ENCODE measurements around the gene FGD3. TPM values are rescaled to one million over a fixed set of nuclear protein-coding genes. Genes with fewer than 3 reads are reported as not detected.

Gene FGD3
- total RNA-seq, 2 experiments from 2014 or later: 72.1 to 91.2 TPM

GRCh38 chr9:92962846-92963245 is 15.5 kb downstream of the FGD3 start:
- DNase-seq (peak; percentile 37), ATAC-seq (no peak)
- Mint-ChIP-seq H3K36me3 (peaks cover 43% of the 10 kb centered on the region), H3K27ac (peak overlapping the region; percentile 100), H3K27me3 (no peaks in the 10 kb centered on the region), H3K4me3 (peak overlapping the region; percentile 8), H3K9me3 (ENCODE audit: low read depth) (peaks cover 7% of the 10 kb centered on the region), H3K4me1 (peaks cover 61% of the 10 kb centered on the region)
- CTCF ChIA-PET: interaction anchor here (0.8 to 3.5 kb wide), 4 partner anchors 9 to 101 kb away, joined by 3 to 27 read pairs (median 6); partner anchors contain the start of gene FGD3

GRCh38 chr9:92963831-92964606 is 16.7 kb downstream of the FGD3 start:
- Mint-ChIP-seq H3K27me3 (no peaks in the 10 kb centered on the region), H3K4me1 (peaks cover 68% of the 10 kb centered on the region), H3K4me3 (peak overlapping the region; percentile 83), H3K36me3 (peaks cover 46% of the 10 kb centered on the region), H3K27ac (peak overlapping the region; percentile 100), H3K9me3 (ENCODE audit: low read depth) (peaks cover 7% of the 10 kb centered on the region)
- DNase-seq (peak; percentile 92), ATAC-seq (peak; percentile 68)
- CTCF ChIA-PET: interaction anchor here (1.0 to 3.5 kb wide), 6 partner anchors 10 to 135 kb away, joined by 3 to 27 read pairs (median 5); no protein-coding TSS in a partner anchor

GRCh38 chr9:92964607-92965060 is 17.3 kb downstream of the FGD3 start:
- ATAC-seq: peak; percentile 27
- Mint-ChIP-seq H3K9me3 (ENCODE audit: low read depth) (peaks cover 7% of the 10 kb centered on the region), H3K27ac (peak overlapping the region; percentile 100), H3K27me3 (no peaks in the 10 kb centered on the region), H3K36me3 (peaks cover 46% of the 10 kb centered on the region), H3K4me1 (peaks cover 73% of the 10 kb centered on the region), H3K4me3 (peak overlapping the region; percentile 83)
- CTCF ChIA-PET: interaction anchor here (1.0 to 3.5 kb wide), 6 partner anchors 11 to 134 kb away, joined by 3 to 27 read pairs (median 4); no protein-coding TSS in a partner anchor
- DNase-seq: no peak

GRCh38 chr9:92965061-92965758 is 17.9 kb downstream of the FGD3 start:
- CTCF ChIA-PET: interaction anchor here (1.0 to 3.5 kb wide), 6 partner anchors 11 to 38 kb away, joined by 3 to 27 read pairs (median 3); no protein-coding TSS in a partner anchor
- Mint-ChIP-seq H3K4me1 (peaks cover 74% of the 10 kb centered on the region), H3K9me3 (ENCODE audit: low read depth) (peaks cover 4% of the 10 kb centered on the region), H3K36me3 (peaks cover 45% of the 10 kb centered on the region), H3K4me3 (peak overlapping the region; percentile 83), H3K27ac (peak overlapping the region; percentile 100), H3K27me3 (no peaks in the 10 kb centered on the region)
- ATAC-seq (peak; percentile 9), DNase-seq (peak; percentile 79)

DNA sequence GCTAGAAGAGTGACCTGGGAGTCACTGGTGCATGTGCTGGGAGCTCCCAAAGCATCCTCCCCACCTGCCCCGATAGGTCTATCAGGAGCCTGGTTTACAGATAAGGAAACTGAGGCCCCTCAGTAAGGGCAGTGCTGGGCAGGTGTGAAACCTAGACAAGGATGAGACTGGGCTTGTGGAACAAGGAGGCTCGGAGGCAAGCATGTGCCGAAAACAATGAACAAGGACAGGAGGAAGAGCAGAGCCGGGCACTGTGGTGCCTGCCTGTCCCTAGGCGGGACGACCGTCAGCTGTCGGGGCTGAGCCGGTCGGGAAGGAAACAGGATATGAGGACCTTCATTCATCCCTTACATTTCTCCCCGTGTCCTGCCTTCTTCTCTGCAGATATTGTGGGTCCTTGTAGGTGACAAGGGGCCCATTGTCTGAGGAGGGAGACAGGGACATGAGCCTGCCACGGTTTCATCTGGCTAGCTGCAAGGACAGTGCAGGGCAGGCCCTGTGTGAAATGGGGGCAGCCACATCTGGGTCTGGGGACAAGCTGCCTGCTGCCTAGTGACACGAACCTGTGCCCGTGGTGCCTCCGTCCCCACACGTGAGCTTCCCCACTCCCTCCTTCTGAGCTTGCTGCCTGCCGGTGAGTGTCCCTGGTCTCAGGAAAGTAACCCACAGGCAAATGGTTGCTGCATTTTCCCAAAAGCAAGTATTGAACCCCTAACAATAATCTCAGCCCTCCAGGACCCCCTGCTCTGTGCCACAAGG is 18.6 kb downstream of the FGD3 start:
- DNase-seq (peak; percentile 47), ATAC-seq (no peak)
- Mint-ChIP-seq H3K27me3 (no peaks in the 10 kb centered on the region), H3K4me3 (peak overlapping the region; percentile 83), H3K4me1 (peaks cover 76% of the 10 kb centered on the region), H3K9me3 (ENCODE audit: low read depth) (peaks cover 4% of the 10 kb centered on the region), H3K27ac (peak overlapping the region; percentile 100), H3K36me3 (peaks cover 47% of the 10 kb centered on the region)
- CTCF ChIA-PET: interaction anchor here (1.0 to 3.5 kb wide), 10 partner anchors 9 to 340 kb away, joined by 3 to 27 read pairs (median 4); no protein-coding TSS in a partner anchor

- Mint-ChIP-seq H3K4me1 (peaks cover 75% of the 10 kb centered on the region), H3K4me3 (peak overlapping the region; percentile 83), H3K27ac (peak overlapping the region; percentile 100), H3K27me3 (no peaks in the 10 kb centered on the region), H3K36me3 (peaks cover 48% of the 10 kb centered on the region), H3K9me3 (ENCODE audit: low read depth) (peaks cover 4% of the 10 kb centered on the region)
- CTCF ChIA-PET: interaction anchor here (1.2 to 1.9 kb wide), 6 partner anchors 9 to 339 kb away, joined by 3 to 7 read pairs (median 4); no protein-coding TSS in a partner anchor
- DNase-seq: no peak
- no peak for ATAC-seq
Measured at GRCh38 chr9:92966518-92966800, 19.1 kb downstream of the FGD3 start.

- peaks cover 47% of the 10 kb centered on the region for H3K36me3 Mint-ChIP-seq
Measured at GRCh38 chr9:92968081-92968480, 20.8 kb downstream of the FGD3 start.

DNA sequence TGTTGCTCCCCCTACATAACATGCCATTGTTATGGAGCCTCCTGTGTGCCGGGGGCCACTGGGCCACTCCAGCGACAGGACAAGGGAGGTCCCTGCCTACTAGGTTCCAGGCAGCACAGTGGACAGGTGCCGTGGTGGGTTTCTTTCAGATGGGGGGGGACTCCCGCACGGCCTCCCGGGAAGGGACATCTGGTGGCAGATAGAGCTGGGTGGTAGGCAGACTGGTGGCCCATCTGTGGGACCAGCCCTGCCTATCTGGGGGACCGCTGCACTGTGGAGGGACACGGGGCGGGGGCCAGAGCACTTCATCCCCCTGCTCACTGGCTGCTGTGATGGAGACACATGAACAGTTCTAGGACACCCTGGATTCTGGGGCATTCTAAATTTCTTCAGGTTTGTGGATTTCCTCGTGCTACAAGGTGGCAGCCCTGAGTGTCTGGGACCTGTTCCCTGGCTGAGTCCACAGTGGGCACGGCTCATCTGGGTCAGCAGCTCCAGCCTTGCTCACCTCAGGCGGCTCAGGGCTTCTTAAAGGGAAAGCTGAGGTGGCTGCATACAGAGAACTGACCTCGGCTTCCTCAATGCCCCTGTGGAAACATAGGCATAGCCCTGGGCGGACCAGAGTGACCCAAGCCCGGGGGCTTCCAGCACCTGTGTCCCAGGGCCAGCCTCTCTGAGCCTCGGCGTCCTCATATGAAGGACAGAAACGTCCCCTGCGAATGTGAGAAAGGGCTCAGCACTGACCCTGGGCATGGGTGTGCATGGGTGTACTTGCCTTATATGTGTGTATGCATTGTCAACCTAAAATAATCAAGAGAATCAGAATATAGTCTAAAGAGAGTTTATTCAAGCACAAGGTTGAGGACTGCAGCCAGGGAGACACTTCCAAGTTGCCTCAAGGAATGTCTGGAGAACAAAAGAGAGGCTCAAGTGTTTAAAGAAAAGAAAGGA is 22.5 kb downstream of the FGD3 start:
- ATAC-seq: no peak
- H3K27ac Mint-ChIP-seq: peak overlapping the region; percentile 100
- CTCF ChIA-PET: interaction anchor here (1.3 to 2.8 kb wide), 2 partner anchors 17 to 34 kb away, joined by 3 to 6 read pairs; no protein-coding TSS in a partner anchor
- peak; percentile 40 for DNase-seq
- H3K4me3 Mint-ChIP-seq: peak overlapping the region; percentile 83
- H3K36me3 Mint-ChIP-seq: peaks cover 46% of the 10 kb centered on the region
- H3K27me3 Mint-ChIP-seq: no peaks in the 10 kb centered on the region
- no peaks in the 10 kb centered on the region for H3K9me3 Mint-ChIP-seq (ENCODE audit: low read depth)
- H3K4me1 Mint-ChIP-seq: peaks cover 84% of the 10 kb centered on the region

More at GRCh38 chr9:92968081-92968480, 20.8 kb downstream of the FGD3 start:
- Mint-ChIP-seq H3K27ac (peak overlapping the region; percentile 100), H3K4me3 (peak overlapping the region; percentile 83), H3K9me3 (ENCODE audit: low read depth) (no peaks in the 10 kb centered on the region), H3K4me1 (peaks cover 77% of the 10 kb centered on the region), H3K27me3 (no peaks in the 10 kb centered on the region)
- no peak for ATAC-seq
- CTCF ChIA-PET: interaction anchor here (0.9 to 2.8 kb wide), 5 partner anchors 11 to 141 kb away, joined by 3 to 7 read pairs (median 5); no protein-coding TSS in a partner anchor
- DNase-seq: peak; percentile 47

- DNase-seq (peak; percentile 41), ATAC-seq (no peak)
- peak overlapping the region; percentile 100 for H3K27ac Mint-ChIP-seq
- no peak overlapping the region for H3K4me3 Mint-ChIP-seq
- H3K9me3 Mint-ChIP-seq (ENCODE audit: low read depth): no peaks in the 10 kb centered on the region
- H3K27me3 Mint-ChIP-seq: no peaks in the 10 kb centered on the region
- peaks cover 84% of the 10 kb centered on the region for H3K4me1 Mint-ChIP-seq
- CTCF ChIA-PET: no interaction called here
- H3K36me3 Mint-ChIP-seq: peaks cover 41% of the 10 kb centered on the region
Measured at GRCh38 chr9:92970467-92970923, 23.2 kb downstream of the FGD3 start.

- Mint-ChIP-seq H3K4me3 (peak overlapping the region; percentile 32), H3K9me3 (ENCODE audit: low read depth) (no peaks in the 10 kb centered on the region), H3K4me1 (peaks cover 84% of the 10 kb centered on the region), H3K27me3 (no peaks in the 10 kb centered on the region), H3K36me3 (peaks cover 39% of the 10 kb centered on the region), H3K27ac (peak overlapping the region; percentile 73)
- CTCF ChIA-PET: interaction anchor here (0.6 kb wide), 1 partner anchor 121 kb away, joined by 3 read pairs; no protein-coding TSS in a partner anchor
- ATAC-seq: no peak
- no peak for DNase-seq
Measured at GRCh38 chr9:92971121-92971520, 23.8 kb downstream of the FGD3 start.

GRCh38 chr9:92971776-92972175 is 24.5 kb downstream of the FGD3 start:
- no peak for DNase-seq
- Mint-ChIP-seq H3K9me3 (ENCODE audit: low read depth) (no peaks in the 10 kb centered on the region), H3K36me3 (peaks cover 35% of the 10 kb centered on the region), H3K27me3 (no peaks in the 10 kb centered on the region), H3K27ac (peak overlapping the region; percentile 78), H3K4me1 (peaks cover 77% of the 10 kb centered on the region), H3K4me3 (no peak overlapping the region)
- ATAC-seq: no peak
- CTCF ChIA-PET: interaction anchor here (0.6 to 2.1 kb wide), 5 partner anchors 10 to 120 kb away, joined by 3 to 10 read pairs (median 3); no protein-coding TSS in a partner anchor

Measured in activated CD8-positive, alpha-beta memory T cell treated with anti-CD3 and anti-CD28 coated beads, Interleukin-2, amount 10 ng/mL, durations not matched to agents 7 days and 5 days (primary cell).